ENCODE data around the gene WWC2.

WWC2 gene

DNA sequence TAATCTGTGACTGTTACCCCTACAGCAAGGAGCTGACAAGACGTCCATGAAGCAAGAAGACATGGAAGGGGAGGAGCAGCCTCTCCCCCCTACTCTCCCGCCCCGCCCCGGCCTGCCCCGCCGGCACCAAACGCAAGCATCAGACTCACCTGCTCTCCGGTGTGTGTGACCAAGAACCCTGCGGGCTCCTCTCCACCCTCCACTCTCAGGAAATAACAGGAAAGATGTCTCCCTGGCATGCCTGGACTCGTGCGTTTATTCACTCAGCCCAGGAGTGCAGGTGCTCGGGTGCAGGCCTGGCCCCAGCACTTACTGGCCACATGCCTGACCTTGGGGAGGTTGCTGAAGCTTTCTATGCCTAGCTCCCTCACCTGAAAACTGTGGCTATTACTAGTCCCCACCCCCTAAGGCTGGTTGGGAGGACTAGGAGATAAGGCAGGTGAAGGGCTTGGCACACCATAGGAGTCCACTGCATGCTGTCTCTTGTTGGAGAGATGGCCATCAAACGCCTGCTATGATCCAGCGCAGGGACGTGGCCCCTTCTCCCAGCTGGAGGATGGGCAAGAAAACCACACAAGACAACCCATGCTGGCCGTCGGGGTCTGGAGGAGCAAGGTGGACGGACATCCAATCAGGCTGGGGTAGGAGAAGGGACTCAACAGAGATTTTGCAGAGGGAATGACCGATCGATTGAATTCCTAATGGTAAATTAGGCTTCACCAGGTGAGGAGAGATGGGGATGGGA lies 258.0 kb downstream of the WWC2 start:
- Histone ChIP-seq H3K27me3 (no peaks in the 10 kb centered on the region), H3K27ac (no peak overlapping the region), H3K36me3 (no peaks in the 10 kb centered on the region), H3K4me1 (ENCODE audit: control insufficient read depth in 1 of 2, insufficient read depth in 1 of 2, low read depth in 1 of 2, low read length in 1 of 2) (no peaks in the 10 kb centered on the region), H3K9me3 (no peaks in the 10 kb centered on the region), H3K4me3 (ENCODE audit: low read depth in 1 of 2, low read length in 1 of 2) (no peak overlapping the region)
- TF ChIP-seq, protein P1, sequence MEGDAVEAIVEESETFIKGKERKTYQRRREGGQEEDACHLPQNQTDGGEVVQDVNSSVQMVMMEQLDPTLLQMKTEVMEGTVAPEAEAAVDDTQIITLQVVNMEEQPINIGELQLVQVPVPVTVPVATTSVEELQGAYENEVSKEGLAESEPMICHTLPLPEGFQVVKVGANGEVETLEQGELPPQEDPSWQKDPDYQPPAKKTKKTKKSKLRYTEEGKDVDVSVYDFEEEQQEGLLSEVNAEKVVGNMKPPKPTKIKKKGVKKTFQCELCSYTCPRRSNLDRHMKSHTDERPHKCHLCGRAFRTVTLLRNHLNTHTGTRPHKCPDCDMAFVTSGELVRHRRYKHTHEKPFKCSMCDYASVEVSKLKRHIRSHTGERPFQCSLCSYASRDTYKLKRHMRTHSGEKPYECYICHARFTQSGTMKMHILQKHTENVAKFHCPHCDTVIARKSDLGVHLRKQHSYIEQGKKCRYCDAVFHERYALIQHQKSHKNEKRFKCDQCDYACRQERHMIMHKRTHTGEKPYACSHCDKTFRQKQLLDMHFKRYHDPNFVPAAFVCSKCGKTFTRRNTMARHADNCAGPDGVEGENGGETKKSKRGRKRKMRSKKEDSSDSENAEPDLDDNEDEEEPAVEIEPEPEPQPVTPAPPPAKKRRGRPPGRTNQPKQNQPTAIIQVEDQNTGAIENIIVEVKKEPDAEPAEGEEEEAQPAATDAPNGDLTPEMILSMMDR (IDR thresholded peaks at IDR 0.05): no peak

DNA sequence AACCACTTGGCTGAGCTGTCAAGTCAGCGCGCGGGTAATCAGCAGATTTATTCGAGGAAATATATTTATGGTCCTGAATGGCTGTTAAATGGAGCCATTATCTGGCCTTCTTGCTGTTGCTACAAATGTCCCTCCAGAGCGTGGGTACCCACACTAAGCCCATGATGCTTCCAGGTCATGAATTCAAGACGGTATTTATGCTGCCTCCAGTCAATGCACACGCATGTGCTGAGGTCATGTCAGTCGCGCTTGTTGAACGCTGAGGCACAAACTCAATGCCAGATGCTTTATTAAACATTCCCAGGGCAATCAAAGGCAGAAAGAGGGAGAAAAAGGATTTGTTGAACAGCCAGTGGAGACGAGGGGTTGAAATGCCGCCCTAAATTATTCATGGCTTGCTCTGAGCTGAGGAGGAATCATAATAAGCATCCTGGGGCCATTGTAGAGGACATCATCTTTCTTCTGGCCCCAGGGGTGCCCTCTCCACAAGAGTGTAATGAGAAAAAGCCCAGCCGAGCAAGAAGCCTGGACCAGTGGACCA lies 259.2 kb downstream of the WWC2 start:
- H3K4me3 ChIP-seq (ENCODE audit: low read depth in 1 of 2, low read length in 1 of 2): no peak overlapping the region
- H3K27ac ChIP-seq: no peak overlapping the region
- peaks cover 0 to 4% of the 10 kb centered on the region in 2 experiments for H3K4me1 ChIP-seq (ENCODE audit: control insufficient read depth in 1 of 2, insufficient read depth in 1 of 2, low read depth in 1 of 2, low read length in 1 of 2)
- TF ChIP-seq, protein P1 (IDR thresholded peaks at IDR 0.05): no peak
- H3K9me3 ChIP-seq: no peaks in the 10 kb centered on the region
- no peaks in the 10 kb centered on the region for H3K27me3 ChIP-seq
- no peaks in the 10 kb centered on the region for H3K36me3 ChIP-seq

DNA sequence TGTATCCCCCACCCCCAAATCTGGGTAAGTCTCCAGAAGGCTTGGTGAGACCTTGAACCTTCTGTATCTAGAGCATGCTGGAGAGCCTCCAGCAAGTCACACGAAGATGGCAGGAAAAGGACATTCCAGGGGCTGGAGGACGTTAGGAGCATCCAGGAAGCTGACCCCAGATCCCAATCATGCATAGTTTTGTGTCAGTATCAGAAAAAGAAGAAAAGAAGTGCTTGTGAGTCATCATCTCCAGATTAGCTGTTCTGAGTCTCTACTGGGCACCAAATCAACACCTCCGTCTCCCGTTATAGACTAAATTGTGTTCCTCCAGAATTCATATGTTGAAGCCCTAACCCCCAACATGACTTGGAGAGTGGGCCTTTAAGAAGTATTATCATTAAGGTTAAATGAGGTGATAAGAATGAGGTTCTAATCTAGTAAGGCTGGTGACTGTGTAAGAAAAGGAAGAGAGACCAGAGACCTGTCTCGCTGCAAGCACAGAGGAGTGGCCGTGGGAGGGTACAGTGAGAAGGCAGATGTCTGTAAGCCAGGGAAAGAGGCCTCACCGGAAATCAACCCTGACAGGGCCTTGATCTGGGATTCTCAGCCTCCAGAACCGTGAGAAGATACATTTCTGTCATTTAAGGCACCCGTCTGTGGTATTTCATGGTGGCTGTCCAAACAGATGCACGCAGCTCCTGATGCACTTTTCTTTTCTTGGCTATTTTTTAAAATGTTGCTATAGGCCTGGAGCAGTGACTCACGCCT lies 261.3 kb downstream of the WWC2 start:
- Histone ChIP-seq H3K4me3 (ENCODE audit: low read depth in 1 of 2, low read length in 1 of 2) (no peak overlapping the region), H3K36me3 (no peaks in the 10 kb centered on the region), H3K9me3 (no peaks in the 10 kb centered on the region), H3K27ac (no peak overlapping the region), H3K4me1 (ENCODE audit: control insufficient read depth in 1 of 2, insufficient read depth in 1 of 2, low read depth in 1 of 2, low read length in 1 of 2) (peaks cover 0 to 4% of the 10 kb centered on the region in 2 experiments), H3K27me3 (no peaks in the 10 kb centered on the region)
- TF ChIP-seq, protein P1 (IDR thresholded peaks at IDR 0.05): no peak

DNA sequence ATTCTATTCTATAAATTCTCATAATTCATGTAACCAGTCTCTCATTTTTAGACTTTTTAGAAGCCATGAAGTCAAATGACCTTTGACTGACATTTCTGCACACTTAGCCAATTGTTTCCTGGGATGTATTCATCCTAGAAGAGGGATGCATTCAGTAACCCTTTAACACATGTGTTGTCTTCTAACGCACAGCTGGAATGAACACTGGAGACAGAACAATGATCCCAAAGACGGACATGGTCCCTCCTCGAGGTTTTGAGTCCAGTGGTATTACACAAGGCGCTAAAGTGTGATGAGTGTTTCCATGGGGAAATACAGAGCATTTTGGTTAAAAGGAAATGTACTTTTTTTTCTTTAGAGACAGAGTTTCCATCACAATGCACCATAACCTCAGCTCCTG lies 263.0 kb downstream of the WWC2 start:
- TF ChIP-seq, protein P1 (IDR thresholded peaks at IDR 0.05): no peak
- H3K27ac ChIP-seq: no peak overlapping the region
- H3K9me3 ChIP-seq: no peaks in the 10 kb centered on the region
- peaks cover 0 to 4% of the 10 kb centered on the region in 2 experiments for H3K4me1 ChIP-seq (ENCODE audit: control insufficient read depth in 1 of 2, insufficient read depth in 1 of 2, low read depth in 1 of 2, low read length in 1 of 2)
- no peaks in the 10 kb centered on the region for H3K36me3 ChIP-seq
- no peak overlapping the region for H3K4me3 ChIP-seq (ENCODE audit: low read depth in 1 of 2, low read length in 1 of 2)
- H3K27me3 ChIP-seq: no peaks in the 10 kb centered on the region

DNA sequence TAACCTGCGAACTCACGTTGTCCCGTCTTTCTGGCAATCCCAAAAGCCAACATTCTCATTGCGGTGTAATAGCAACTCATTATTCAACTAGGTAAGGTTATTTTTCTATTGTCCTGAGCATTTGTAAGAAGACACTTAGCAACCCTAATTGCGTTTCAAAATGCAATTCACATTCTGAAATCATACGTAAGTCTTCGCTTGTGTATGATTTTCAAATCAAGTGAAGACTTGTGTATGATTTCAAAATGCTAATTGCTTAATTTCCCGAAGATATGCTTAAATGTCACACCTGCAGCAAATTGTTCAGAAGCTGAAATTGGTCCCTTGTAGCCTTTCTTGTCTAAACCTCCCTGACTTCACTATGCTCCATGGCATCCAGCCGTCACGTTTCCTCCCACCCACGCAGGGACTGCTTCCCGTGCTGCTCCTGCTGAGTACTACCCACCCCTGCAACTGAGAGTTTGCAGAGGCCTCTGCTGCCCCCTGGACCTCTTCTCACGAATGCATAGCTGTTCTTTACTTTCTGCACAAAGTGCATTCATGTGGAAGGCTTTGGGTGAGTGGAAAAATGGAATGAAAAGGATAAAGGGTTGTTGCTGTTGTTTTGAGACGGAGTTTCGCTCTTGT lies 264.0 kb downstream of the WWC2 start:
- Histone ChIP-seq H3K27me3 (no peaks in the 10 kb centered on the region), H3K4me1 (ENCODE audit: control insufficient read depth in 1 of 2, insufficient read depth in 1 of 2, low read depth in 1 of 2, low read length in 1 of 2) (peaks cover 0 to 4% of the 10 kb centered on the region in 2 experiments), H3K9me3 (no peaks in the 10 kb centered on the region), H3K4me3 (ENCODE audit: low read depth in 1 of 2, low read length in 1 of 2) (no peak overlapping the region), H3K27ac (no peak overlapping the region), H3K36me3 (no peaks in the 10 kb centered on the region)
- TF ChIP-seq, protein P1 (IDR thresholded peaks at IDR 0.05): no peak

Measured in neutrophil (primary cell).